HG03108 (cell line): ENCODE results near the gene RAP1GAP2.
"Not testable (repeated sequence)": the region's sequence is repeated elsewhere in the genome, so short reads cannot be mapped to it uniquely, and the experiment has no call there.

ENCODE experiments used
- ATAC-seq: cut with Tn5 transposase; IDR thresholded peaks from one replicate; pipeline ENCODE4 v1.9.1; 2021; ENCODE audit warnings: moderate library complexity; ENCODE audit not compliant: unreplicated experiment

RAP1GAP2 gene

DNA sequence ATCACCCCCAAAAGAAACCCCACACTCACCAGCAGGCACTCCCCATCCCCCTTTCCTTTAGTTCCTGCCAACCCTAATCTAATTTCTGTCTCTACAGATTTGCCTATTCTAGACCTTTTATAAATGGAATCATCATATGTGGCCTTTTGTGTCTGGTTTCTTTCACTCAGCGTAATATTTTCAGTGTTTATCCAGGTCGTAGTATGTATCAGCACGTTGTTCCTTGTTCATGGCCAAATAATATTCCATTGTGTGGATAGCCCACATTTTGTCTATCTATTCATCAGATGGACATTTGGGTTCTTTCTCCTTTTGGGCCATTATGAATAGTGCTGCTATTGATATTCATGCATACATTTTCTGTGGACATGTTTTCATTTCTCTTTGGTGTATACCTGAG is 193.6 kb downstream of the RAP1GAP2 start:
- ATAC-seq: no peak

DNA sequence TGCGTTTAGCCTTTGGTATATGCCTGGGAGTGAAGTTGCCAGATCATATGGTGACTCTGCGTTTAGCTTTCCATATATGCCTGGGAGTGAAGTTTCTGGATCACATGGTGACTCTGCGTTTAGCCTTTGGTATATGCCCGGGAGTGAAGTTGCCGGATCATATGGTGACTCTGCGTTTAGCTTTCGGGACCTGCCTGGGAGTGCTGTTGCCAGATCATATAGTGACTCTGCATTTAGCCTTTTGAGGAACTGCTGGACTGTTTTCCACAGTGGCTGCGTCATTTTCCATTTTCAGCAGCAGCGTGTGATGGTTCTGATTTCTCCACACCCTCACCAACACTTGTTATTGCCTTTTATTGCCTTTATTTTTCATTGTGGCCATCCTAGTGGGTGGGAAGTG is 194.2 kb downstream of the RAP1GAP2 start:
- ATAC-seq: no peak

DNA sequence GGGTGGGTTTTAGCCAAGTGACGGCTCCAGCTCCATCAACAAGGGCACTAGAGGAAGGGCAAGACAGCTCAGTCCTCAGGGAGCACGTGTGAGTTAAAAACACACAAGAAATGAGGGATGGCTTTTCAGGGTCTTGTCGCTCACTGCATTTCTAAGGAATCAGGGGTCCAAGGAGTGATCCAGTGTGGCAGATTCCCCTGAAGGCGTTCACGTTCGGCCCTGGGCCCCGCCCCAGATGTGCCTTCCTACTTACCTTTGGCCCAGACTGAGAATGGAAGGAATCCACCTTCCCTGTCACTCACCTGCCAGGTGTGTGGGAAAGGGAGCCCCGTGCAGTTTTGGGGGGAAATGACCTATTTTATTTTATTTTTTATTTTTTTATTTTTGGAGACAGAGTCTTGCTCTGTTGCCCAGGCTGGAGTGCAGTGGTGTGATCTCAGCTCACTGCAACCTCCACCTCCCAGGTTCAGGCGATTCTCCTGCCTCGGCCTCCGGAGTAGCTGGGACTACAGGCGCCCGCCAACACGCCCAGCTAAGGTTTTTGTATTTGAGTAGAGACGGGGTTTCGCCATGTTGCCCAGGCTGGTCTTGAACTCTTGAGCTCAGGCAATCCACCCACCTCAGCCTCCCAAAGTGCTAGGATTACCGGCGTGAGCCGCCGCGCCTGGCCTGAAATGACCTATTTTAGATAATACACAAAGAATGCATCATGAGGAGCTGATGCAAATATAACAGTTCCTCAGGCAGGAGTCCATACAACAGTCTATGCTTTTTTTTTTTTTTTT is 195.3 kb downstream of the RAP1GAP2 start:
- ATAC-seq: not testable (repeated sequence)

DNA sequence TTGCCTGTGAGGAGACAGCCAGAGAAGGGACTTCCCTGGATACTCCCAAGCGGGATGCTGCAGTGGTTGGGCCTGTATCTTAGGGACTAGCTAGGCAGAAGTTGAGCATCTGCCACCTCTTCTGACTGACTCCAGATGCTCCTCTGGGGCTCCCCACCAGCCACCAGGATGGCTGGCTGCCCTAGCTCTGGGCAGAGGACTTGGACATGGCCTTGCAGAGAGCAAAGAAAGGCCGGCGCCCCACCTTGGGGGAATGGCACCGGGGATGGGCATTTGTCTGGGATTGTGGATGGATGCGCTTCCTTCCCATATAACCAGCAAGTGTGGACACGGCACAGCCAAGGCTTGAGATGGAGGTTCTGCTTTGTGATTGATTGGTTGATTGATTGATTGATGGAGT is 198.2 kb downstream of the RAP1GAP2 start:
- no peak for ATAC-seq

DNA sequence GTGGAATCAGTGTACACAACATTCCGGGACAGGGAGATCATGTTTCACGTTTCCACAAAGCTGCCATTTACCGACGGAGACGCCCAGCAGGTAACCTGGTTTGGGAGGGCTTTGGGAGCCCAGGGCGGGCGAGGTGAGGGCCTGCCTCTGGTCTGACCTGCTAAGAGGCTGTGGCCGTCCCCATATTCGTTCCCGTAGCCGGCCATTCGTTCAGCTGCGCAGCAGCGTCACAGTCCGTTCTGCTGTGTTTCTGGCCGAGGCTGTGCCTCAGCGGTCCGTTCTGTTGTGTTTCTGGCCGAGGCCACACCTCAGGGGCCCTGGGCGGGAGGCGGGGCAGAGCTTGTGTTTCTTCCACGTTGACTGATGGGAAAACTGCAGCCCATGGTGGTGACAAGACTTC is 199.1 kb downstream of the RAP1GAP2 start:
- ATAC-seq: no peak

DNA sequence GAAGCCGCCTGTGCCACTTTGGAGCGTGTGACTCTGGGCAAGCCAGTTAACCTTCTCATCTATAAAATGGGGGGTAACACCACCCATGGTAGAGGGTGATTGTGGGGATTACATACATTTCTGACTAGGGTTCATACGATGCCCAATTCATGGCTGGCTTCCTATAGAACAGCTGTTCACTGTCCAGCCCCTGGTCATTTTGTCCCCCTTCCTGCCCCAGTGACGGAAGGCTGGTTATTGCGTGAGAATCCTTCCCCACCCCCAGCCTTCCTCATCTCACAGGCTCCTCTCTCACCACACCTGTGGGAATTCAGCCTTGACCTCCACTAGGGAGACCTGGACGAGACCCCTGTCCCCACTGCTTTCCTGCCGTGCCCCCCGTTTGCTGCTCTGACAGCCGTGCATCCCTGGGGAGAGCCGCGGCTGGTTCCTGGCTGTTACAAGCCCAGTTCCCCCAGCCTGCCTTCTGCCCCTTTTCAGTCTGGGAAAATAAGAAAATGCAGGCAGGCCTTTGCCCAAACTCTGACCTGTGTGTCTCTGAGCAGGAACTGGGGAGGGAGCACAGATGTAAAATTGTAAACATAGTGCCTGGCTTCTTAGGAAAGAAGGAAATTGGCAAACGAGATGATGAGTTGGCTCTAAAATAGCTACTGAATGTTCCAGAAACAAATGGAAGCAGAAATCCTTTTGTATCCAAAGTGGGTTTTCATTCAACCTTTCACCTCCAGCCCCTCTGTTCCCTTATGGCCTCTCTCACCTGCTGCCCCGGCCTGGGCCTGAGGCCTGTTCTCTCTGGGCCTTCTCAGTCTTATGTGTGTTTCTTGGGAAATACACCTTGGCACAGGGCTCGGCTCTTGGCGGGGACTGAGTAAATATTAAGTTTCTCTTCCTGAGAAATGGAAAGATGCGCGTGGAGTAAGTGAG is 199.9 kb downstream of the RAP1GAP2 start:
- no peak for ATAC-seq

DNA sequence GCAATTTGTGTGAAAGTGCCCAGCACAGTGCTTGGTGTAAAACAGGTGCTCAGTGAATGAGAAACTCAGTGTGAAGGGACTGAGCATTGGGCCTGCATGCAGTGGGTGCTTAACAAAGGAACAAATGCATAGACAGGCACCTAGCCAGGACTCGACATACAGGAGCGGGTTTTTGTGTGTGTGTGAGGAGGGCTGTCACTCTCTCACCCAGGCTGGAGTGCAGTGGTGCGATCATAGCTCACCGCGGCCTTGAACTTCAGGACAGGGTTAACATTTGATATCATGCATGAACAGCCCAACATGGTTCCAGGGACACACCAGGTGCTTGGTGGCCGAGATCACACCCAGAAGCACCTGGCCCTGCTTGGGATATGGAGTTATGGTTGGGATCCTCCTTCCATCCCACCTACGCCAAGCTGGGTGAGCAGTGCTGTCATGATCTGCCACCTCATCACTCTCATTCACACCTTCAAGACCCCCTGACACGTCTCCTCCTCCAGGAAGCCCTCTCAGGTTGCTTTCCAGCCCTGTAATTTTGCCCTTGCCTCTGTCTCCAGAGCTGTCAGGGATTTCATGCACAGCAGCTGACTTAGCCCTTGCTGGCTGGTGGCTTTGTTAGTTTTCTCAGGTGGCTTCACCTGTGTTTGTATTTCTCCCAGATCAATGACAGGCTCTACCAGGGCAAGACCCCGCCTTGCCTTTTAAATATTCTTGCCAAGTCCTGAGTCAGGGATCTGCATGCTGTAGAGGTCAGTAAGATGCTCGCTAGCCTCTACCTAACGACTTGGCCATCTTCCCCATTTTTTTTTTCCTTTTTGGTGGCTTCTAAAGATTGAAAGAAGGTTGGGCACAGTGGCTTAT is 200.8 kb downstream of the RAP1GAP2 start:
- no peak for ATAC-seq

DNA sequence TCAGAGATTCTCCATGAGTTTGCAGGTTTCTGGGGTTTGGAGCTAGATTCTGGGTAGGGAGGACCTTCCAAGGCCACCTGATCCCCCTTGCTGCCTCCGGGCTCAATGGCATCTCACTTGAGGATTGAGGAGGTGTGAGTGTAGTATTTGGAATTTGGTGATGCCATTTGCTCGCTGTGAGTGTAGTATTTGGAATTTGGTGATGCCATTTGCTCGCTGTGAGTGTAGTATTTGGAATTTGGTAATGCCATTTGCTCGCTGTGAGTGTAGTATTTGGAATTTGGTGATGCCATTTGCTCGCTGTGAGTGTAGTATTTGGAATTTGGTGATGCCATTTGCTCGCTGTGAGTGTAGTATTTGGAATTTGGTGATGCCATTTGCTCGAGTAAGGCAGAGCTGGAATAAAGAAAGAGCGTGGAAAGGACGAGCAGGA is 202.2 kb downstream of the RAP1GAP2 start:
- not testable (repeated sequence) for ATAC-seq

DNA sequence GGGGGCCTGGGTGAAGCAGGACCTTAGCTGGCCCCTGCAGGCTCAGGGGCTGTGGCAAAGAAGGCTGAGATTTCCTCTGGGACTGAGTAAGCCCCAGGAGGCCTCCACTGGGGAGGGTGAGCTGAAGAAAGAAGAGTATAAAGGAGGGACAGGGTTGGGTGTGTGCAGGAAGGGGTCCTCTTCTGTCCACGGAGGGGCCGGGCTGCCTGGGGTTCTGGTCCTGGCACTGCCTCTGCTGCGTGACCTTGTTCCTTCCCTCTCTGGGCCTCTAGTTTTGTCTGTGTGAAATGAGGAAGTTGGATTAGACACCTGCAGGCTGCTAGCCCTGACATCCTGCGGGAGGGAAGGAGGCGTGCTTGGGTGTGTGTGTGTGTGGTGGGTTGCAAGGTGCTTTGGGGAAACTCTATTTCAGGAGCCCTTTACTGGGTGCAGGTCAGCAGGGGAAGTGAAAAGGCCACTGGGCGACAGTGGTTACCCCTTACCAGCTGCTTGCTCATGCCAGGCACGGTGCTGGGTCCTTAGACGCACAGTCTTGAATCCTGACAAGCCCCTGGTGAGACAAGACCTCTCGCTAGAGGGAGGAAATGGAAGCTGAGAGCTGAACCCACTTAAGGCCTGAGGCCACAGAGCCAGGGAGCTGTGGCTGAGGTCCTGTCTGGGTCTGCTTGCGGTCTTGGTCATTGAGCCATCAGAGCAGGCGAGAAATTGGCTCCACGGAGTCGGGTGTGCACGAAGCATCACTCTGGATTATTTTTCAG is 206.5 kb downstream of the RAP1GAP2 start:
- ATAC-seq: peak; percentile 52

DNA sequence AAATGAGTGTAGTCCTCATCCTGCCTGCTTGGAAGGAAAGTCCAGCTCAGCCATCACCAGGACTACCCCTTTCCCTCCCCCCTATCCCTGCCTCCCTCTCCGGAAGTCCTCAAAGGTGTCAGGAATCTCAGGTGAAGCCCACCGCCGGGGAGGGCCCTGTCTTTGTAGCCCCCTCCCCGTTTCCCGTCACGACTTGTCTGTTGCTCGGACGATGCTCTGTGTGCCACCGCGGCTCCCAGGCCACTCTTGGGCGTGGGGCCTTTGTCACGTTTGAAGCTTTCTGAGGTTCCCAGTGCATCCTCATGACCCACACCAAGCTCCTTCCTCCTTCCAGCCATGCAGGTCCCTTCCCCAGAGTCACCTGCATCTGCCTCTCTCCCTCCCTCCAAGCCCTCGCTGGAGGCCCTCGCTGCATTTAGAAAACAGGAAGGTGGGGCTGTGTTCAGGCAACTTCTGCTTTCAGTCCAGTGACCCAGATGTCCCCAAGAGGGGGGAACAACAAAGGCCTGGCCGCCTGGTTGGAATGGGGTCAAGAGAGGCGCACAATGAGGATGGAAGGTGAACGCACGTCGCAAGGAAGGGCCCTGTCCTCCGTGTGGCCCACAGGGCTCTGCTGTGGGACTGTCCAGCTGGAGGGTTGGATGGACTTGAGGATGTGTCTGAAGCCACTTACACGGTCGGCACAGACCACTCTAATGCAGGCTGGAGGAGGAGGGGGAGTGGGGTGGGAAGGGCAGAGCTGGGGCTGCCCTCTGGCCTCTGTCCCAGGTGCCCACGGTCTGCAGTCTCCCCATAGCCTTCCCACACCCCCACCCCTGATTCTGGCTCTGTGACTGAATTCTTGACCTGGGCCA is 207.3 kb downstream of the RAP1GAP2 start:
- ATAC-seq: no peak

DNA sequence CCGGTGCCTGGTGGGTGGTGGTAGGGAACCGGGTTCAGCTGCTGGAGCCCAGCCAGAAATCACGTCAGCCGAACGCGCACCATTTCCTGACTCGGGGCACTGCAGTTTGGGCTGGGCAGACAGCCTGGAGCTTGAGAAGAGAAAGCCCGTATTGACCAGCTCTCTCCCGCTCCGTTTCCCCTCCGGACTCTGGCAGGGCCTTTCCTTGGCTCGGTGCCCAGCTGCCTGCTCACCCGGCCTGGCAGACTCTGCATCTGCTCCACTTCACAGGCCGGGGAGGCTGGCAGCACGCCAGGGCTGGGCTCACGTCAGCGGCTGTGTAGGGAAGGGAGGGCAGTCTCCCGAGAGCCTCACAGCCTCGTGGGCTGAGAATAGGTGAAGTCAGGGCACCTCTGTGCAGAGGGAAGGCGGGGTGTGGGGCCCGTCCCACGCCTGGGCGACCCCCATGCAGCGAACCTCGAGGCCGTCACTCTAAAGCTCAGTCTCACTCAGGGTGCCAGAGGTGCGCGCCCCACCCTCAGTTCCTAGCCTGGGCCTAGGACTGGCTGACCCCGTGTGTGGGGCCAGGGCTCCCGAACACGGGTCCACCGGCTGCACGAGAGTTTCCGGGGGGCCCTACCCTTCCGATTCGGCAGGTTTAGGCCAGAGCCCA is 208.0 kb downstream of the RAP1GAP2 start:
- ATAC-seq: no peak

DNA sequence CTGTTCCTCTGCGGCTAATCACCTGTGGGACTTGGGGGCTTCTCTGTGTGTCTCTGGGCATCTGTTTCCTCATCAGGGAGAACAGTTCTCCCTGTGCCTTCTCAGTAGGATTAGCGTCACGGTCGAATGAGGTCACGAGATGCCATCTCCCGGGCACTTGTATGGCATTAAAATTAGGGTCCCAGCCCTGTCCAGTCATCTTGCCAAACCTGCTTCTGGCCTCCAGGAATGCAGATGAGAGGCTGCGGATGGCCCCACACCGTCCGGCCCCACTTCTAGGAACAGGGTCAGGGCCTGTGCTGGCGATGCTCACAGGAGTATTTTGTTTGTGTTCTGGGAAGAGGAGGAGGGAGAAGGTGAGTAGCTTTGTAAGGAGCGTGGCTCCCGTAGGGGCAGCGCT is 208.7 kb downstream of the RAP1GAP2 start:
- no peak for ATAC-seq

DNA sequence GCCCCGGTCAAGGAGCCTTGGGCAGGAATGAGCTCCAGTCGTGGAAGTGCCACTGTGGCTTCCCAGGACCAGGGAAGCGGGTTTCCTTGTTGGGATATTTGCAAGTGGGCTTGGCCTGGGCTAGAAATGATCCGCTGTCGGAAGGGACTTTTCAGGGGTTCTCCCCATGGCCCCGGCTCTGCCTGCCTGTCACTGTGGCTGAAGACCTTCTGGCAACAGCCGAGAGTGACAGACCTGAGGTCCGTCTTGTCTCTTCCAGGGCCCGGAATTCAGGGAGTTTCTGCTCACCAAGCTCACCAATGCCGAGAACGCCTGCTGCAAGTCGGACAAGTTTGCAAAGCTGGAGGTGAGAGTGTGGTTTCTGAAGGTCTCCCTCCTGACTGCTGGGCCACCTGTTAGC is 209.5 kb downstream of the RAP1GAP2 start:
- ATAC-seq: no peak

DNA sequence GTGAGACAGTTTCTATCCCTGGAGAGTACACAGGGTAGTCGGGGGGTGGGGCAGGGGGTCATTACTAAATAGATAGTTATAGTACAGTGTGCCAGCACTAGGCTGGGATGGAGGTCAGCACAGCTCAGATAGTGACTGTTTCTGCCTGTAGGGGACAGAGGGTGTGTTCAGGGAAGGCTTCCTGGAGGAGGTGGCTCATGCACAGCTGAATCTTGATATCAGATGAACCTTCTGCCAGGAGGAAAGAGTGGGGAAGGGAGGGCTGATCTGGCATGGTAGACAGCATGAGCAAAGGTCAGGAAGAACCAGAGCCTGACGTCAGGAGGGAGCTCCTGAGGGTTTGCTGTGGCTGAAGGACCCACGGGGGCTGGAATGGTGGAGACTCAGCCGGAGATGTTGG is 210.6 kb downstream of the RAP1GAP2 start:
- ATAC-seq: no peak

DNA sequence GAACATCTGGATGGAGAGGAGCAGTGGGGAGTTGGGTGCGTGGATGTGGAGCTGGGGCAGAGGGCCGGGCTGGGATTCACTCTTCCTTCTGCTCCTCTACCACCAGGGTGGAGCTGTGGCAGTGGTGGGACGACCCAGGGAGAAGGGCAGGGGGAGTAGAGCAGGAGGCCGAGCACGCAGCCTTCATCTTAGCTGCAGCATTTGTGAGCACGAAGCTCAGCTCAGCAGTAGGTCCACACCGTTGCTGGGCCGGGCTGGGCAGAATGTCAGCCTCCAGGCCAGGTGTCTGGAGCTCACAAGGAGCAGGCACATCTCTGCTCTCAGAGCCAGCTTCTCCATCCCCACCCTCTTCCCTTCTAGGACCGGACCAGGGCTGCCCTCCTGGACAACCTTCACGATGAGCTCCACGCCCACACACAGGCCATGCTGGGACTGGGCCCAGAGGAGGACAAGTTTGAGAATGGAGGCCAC is 211.4 kb downstream of the RAP1GAP2 start:
- no peak for ATAC-seq

DNA sequence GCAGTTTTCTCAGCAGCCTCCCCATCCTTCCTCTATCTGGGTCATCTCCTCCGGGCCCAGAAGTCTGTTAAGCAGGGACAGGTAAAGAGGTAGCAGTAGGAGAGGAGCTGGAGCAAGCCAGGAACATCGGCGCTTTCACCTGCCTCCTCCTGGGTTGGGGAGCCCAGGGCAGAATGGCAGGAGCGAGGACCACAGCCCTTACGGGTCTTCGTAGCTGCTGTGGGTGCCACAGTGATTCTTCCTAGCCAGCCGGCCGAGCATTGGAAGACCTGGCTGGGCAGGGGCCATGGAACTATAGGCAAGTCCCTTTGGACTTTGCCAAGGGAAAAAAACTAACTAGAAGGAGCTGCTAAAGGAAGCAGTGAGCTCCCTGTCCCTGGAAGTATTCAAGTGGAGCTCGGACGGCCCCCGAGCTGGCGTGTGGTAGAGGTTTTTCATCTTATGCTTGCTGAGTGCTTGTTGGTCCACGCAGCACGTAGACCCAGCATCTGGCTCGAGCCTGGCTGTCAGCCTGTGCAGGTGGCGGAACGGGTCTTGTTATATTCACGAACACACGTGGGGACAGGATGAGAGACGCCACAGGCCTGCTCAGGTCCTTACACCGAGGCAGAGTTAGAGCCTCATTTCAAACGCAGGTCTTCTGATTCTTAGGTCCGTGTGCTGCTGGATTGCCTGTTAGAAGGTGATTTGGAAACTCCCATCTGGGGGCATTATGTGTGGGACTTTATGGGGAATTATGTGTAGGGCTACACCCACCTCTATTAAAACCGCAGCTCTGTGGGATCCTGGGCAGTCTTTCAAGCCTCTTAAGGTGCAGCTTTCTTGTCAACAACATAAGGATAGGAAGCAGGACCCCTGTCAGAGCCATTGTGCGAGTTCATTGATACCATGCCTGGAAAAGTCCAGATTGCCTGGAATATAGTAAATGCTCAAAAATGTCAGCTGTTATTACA is 212.4 kb downstream of the RAP1GAP2 start:
- no peak for ATAC-seq

DNA sequence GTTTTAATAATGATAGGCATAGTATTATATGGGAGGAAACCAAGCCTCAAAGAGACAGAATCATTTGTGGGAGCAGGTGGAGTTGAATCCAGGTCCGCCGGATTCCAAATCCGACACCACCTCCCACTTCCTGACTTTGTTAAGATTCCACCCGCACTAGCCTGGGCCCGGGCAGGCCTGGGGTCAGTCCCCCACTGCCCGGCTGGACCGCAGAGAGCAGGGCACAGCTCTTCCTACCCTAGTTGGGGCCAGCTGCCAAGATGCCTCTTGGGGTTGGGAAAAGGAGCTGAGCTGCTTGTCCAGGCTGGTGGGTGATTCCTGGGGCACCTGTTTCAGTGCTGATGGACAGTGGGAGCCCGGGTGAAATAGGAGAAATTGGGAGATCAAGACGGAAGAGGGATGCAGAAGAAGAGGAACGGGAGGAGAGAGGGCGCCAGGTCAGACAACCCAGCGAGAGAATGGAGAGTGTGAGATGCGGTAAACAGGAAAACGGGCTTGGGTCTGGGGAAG is 213.2 kb downstream of the RAP1GAP2 start:
- ATAC-seq: no peak
